ENCODE data around the gene TACO1. TPM values are rescaled to one million over a fixed set of nuclear protein-coding genes. Genes with fewer than 3 reads are reported as not detected.

TACO1 gene
- total RNA-seq, 2 donors from 2014 or later: 34.1 to 51.6 TPM

DNA sequence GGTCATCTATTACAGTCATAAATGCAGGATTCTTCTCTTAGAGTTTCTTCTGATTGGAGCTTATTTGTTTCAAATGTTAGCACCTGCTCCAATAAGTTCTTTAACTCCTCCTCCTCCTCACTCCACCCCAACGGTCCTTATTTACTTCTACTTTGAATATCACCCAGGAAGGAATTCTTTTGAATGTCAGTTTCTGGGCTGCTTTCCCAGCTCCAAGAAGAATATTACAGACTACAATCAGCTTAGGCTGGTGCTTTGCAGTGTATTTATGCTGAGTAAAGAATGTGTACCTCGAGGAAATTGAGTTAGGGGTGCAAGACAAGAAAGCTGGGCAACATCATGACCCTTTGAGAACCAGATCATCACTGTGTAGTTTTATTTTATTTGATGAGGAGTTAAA is 52.4 kb downstream of the TACO1 start:
- no peak overlapping the region for H3K27ac ChIP-seq
- TF ChIP-seq, protein P1, sequence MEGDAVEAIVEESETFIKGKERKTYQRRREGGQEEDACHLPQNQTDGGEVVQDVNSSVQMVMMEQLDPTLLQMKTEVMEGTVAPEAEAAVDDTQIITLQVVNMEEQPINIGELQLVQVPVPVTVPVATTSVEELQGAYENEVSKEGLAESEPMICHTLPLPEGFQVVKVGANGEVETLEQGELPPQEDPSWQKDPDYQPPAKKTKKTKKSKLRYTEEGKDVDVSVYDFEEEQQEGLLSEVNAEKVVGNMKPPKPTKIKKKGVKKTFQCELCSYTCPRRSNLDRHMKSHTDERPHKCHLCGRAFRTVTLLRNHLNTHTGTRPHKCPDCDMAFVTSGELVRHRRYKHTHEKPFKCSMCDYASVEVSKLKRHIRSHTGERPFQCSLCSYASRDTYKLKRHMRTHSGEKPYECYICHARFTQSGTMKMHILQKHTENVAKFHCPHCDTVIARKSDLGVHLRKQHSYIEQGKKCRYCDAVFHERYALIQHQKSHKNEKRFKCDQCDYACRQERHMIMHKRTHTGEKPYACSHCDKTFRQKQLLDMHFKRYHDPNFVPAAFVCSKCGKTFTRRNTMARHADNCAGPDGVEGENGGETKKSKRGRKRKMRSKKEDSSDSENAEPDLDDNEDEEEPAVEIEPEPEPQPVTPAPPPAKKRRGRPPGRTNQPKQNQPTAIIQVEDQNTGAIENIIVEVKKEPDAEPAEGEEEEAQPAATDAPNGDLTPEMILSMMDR (IDR thresholded peaks at IDR 0.05): no peak
- no peaks in the 10 kb centered on the region for H3K27me3 ChIP-seq
- H3K4me3 ChIP-seq: no peak overlapping the region
- H3K9ac ChIP-seq (ENCODE audit: low read depth in 2 of 2, low read length in 2 of 2): no peak overlapping the region
- no peaks in the 10 kb centered on the region for H3K9me3 ChIP-seq
- H3K4me1 ChIP-seq: no peaks in the 10 kb centered on the region
- intact Hi-C loops (cut with DNase I): no loop called here
- H3K36me3 ChIP-seq: peaks cover 4% of the 10 kb centered on the region
- no peak for DNase-seq

DNA sequence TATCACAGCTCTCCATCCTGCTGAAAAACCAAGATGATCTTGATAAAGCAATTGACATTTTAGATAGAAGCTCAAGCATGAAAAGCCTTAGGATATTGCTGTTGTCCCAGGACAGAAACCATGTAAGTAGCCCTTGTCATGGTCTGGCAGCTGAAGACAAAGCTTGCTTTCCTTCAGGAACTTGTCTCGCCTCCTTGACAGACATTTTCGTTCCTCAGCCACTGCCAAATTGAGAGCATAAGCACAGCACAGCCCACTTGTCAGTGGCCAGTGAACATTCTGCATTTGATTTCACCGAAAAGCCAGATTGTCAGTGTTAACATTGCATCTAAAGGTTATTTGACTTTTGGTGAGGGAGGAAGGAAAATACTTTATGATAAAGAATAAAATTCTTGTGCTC is 57.1 kb downstream of the TACO1 start:
- TF ChIP-seq, protein P1 (IDR thresholded peaks at IDR 0.05): no peak

More for the DNA sequence above, 57.1 kb downstream of the TACO1 start:
- H3K27me3 ChIP-seq: no peaks in the 10 kb centered on the region
- no peak overlapping the region for H3K27ac ChIP-seq
- no peaks in the 10 kb centered on the region for H3K9me3 ChIP-seq
- H3K4me1 ChIP-seq: no peaks in the 10 kb centered on the region
- H3K4me3 ChIP-seq: no peak overlapping the region
- intact Hi-C loops (cut with DNase I): no loop called here
- DNase-seq: no peak
- H3K9ac ChIP-seq (ENCODE audit: low read depth in 2 of 2, low read length in 2 of 2): no peak overlapping the region
- peaks cover 6% of the 10 kb centered on the region for H3K36me3 ChIP-seq

Other genes starting within 250 kb of the TACO1 start
- 10 to 100 TPM; 60.1 to 90.6 TPM for gene CYB561, start 154.6 kb upstream of the TACO1 start, total RNA-seq
- 10 to 100 TPM; 38.3 to 45.2 TPM for gene ACE, start 123.8 kb upstream of the TACO1 start, total RNA-seq
- under 1 TPM; 0.47 to 0.80 TPM for gene KCNH6, start 77.5 kb upstream of the TACO1 start, total RNA-seq
- 100 to 1,000 TPM in 1 of 2 donors, 10 to 100 TPM in 1; 94.3 to 105 TPM for gene DCAF7, start 50.4 kb upstream of the TACO1 start, total RNA-seq
- 10 to 100 TPM; 13.4 to 15.5 TPM for gene MAP3K3, start 21.5 kb downstream of the TACO1 start, total RNA-seq
- 1 to 10 TPM; 3.6 to 5.6 TPM for gene LIMD2, start 99.2 kb downstream of the TACO1 start, total RNA-seq
- gene STRADA, start 140.9 kb downstream of the TACO1 start, total RNA-seq: 10 to 100 TPM; 15.6 to 19.9 TPM
- gene CCDC47, start 172.7 kb downstream of the TACO1 start, total RNA-seq: 100 to 1,000 TPM; 128 to 145 TPM
- 10 to 100 TPM; 71.1 to 74.5 TPM for gene DDX42, start 173.3 kb downstream of the TACO1 start, total RNA-seq
- gene PSMC5, start 226.5 kb downstream of the TACO1 start, total RNA-seq: 100 to 1,000 TPM in 1 of 2 donors, 10 to 100 TPM in 1; 86.1 to 138 TPM
- gene FTSJ3, start 226.8 kb downstream of the TACO1 start, total RNA-seq: 10 to 100 TPM; 25.4 to 44.6 TPM
- 100 to 1,000 TPM in 1 of 2 donors, 10 to 100 TPM in 1; 77.2 to 124 TPM for gene SMARCD2, start 241.8 kb downstream of the TACO1 start, total RNA-seq